GM12872 (cell line): ENCODE results near the gene IFITM2.
A peak's percentile ranks its signal among the peaks of the same experiment; 100 is the strongest.

Experiments used
- TF ChIP-seq, protein P1 (sequence below): IDR thresholded peaks from 3 replicates; pipeline ENCODE4 v1.5.1; 2011; ENCODE audit warnings: low read depth, mild to moderate bottlenecking, low read length, moderate library complexity; ENCODE audit not compliant: insufficient read depth

IFITM2 gene

DNA sequence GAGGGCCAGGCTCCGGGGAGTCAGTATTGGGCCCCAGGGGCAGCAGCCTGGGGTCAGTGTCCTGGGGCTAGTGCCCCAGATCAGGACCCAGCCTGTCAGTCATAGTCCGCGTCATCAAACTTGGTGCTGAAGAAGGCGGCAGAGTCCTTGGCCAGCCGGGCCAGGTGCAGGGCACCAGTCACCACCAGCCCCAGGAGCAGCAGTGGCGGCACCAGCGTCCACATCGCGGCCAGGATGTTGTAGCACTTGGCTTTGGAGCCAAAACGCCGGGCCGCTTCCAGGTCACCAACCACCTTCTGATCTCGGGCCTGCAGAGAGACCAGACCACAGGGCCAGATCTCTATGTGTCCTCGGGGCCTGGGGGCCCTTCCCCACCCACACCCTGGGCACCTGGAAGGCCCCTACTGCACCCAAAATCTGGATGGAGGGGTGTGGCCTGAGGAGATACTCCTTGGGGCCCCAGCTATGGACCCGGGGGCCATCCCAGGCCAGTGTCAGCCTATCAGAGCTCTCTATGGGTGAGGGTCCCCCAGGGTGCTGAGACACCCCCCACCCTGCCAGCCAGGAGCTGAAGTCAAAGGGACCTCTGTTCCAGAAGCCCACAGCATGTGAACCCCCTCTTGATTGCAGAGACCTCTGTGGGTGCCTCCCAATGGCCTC is 9.1 kb upstream of the IFITM2 start:
- TF ChIP-seq, protein P1, sequence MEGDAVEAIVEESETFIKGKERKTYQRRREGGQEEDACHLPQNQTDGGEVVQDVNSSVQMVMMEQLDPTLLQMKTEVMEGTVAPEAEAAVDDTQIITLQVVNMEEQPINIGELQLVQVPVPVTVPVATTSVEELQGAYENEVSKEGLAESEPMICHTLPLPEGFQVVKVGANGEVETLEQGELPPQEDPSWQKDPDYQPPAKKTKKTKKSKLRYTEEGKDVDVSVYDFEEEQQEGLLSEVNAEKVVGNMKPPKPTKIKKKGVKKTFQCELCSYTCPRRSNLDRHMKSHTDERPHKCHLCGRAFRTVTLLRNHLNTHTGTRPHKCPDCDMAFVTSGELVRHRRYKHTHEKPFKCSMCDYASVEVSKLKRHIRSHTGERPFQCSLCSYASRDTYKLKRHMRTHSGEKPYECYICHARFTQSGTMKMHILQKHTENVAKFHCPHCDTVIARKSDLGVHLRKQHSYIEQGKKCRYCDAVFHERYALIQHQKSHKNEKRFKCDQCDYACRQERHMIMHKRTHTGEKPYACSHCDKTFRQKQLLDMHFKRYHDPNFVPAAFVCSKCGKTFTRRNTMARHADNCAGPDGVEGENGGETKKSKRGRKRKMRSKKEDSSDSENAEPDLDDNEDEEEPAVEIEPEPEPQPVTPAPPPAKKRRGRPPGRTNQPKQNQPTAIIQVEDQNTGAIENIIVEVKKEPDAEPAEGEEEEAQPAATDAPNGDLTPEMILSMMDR: no peak

- TF ChIP-seq, protein P1: no peak
Measured at GRCh38 chr11:299081-299891, 8.3 kb upstream of the IFITM2 start, which contains the start of gene IFITM5. Gene IFITM5, minus strand, starts transcription at chr11:299526. Its CDS starts 36 bp downstream, at chr11:299490.

- TF ChIP-seq, protein P1: no peak
Measured at GRCh38 chr11:299951-300735, 7.5 kb upstream of the IFITM2 start.

DNA sequence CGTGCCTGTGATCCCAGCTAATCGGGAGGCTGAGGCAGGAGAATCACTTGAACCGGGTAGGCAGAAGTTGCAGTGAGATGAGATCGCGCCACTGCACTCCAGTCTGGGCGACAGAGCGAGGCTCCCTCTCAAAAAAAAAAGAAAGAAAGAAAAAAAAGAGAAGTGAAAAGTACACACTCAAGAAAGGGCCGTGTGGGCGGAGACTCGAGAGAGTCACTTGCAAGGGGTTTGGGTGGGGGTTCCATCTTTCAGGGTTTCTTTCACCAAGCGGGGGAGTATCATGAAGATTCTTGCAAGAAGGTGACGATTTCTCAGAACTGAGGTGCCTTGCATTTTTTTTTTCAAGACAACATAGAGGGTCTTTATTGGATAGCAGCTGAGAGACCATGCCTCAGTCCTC is 4.3 kb upstream of the IFITM2 start:
- TF ChIP-seq, protein P1: no peak

- TF ChIP-seq, protein P1: no peak
Measured at GRCh38 chr11:304061-304506, 3.5 kb upstream of the IFITM2 start.

DNA sequence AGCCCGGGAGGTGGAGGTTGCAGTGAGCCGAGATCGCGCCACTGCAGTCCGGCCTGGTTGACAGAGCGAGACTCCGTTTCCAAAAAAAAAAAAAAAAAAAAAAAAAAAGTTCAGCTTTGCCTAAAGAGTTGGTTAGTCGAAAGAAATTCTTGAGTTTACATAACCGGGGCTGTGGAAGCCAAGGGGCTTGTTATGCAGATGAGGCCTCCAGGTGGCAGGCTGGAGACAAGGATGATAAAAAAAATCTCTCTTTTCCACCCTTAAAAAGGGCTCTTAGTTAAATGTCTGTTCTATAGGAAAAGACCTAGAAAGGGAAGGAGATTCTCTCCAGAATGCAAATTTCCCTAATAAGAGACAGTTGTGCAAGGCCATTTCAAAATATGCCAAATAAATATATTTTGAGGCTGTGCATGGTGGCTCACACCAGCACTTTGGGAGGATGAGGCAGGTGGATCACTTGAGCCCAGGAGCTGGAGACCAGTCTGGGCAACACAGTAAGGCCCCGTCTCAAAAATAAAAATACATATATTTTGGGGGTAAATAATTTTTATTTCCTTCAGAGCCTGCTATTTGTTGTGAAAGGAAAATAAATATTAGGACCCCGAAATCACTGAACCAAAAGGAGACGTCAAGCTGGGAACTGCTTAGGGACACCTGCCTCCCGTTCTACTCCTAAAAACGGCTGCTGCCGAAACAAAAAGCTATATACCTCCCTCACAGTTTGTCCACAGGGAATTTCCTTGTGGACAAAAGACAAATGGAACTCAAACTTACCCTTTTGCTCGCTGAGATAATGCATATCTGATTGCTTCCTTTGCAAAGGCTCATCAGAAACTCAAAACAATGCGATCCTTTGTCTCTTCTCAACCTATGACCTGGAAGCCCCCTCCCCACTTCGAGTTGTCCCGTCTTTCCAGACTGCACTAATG is 2.4 kb upstream of the IFITM2 start:
- TF ChIP-seq, protein P1: peak; percentile 69
